NCI-H1105 (cell line): Measurements from ENCODE around the gene SYNE2.
"Not testable (repeated sequence)": the region's sequence is repeated elsewhere in the genome, so short reads cannot be mapped to it uniquely, and the experiment has no call there.

Experiments used
- DNase-seq: peaks from one replicate; lab custom pipeline; 2025; lab: John Stamatoyannopoulos, UW

The SYNE2 gene

GRCh38 chr14:64037869-64038745 lies 185.3 kb downstream of the SYNE2 start:
- not testable (repeated sequence) for DNase-seq

DNA sequence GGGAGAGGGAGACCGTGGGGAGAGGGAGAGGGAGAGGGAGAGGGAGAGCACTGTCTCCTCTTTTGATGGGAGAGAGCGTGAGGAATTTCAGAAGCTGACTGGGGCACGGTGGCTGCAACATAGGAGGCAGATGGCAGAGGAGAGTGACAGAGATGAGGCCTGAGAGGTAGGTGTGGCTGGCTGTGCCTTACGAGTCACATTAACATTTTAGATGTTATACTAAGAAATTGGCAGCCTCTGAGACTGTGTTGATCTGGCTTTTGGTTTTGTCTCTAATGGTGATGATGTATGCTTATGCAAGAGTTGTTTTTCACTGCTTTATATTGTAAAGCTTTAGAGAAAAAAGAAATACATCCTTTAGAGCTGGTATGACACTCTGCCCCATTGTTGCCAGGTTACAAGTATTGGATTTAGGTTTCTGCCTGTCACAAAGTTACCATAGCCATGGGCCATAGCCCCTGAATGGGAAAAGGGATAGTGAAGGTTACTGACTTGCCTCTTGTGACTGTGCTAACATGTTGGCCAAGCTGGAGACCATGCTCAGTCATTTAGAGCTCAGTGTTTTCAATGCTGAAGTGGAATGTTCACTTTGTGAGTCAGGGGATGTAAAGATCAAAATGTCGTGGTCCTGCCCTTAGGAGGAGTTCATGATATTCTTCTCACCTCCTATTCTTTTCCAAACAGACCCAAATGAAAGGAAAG lies 186.2 kb downstream of the SYNE2 start:
- no peak for DNase-seq

DNA sequence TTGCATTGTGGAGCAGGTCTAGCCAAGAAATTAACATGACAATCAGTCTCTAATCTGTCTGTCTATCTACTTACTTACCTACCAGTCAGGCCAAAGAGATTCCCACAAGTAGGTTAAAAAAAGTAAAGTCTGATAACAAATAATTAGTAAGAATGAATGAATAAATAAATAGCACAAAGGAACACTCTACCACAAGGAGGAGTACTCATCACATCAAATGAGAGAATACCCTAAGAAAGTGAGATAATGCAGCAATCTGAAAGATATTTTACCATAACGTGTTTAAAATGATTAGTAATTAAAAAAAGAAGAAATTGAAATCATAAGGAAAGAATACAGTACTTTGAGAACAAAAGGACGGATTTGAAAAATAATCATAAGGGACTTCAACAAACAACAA lies 187.2 kb downstream of the SYNE2 start:
- DNase-seq: no peak

DNA sequence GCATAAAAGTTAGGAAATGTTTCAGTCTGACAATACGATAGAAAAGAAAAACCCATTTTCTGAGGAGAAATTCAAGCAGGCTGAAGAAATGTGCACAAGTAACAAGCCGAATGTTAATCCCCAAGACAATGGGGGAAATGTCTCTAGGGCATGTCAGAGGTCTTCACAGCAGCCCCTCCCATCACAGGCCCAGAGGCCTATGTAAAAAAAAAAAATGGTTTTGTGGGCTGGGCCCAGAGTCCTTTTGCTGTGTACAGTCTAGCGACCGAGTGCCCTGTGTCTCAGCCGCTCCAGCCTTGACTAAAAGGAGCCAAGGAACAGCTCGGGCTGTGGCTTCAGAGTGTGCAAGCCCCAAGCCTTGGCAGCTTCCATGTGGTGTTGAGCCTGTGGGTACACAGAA lies 190.5 kb downstream of the SYNE2 start:
- not testable (repeated sequence) for DNase-seq

GRCh38 chr14:64045091-64045490 lies 192.3 kb downstream of the SYNE2 start:
- DNase-seq: no peak

DNA sequence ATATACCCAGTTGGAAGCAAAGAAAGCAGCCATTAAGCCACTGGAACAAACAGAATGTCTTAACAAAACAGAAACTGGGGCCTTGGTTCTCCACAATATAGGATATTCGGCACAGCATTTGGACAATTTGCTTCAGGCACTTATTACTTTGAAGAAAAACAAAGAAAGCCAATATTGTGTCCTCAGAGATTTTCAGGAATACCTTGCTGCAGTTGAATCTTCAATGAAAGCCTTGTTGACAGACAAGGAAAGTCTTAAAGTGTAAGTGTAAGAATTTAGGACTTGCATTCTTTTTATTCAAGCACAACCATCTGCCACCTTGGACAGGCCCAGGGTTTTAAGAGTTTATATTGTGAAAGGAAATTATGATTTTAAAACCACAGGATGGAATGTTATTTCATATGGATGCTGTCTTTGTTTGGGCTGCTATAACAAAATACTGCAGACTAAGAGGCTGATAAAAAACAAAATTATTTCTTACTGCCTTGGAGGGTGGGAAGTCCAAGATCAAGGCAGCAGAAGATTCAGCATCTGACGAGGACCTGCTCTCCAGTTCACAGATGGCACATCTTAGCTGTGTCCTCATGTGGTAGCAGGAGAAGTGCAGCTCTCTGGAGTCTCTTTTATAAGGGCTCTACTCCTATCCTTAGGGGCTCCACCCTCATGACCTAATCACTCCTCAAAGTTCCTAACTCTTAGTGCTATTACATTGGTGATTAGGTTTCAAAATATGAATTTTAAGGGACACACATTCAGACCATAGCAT lies 197.0 kb downstream of the SYNE2 start:
- DNase-seq: no peak

DNA sequence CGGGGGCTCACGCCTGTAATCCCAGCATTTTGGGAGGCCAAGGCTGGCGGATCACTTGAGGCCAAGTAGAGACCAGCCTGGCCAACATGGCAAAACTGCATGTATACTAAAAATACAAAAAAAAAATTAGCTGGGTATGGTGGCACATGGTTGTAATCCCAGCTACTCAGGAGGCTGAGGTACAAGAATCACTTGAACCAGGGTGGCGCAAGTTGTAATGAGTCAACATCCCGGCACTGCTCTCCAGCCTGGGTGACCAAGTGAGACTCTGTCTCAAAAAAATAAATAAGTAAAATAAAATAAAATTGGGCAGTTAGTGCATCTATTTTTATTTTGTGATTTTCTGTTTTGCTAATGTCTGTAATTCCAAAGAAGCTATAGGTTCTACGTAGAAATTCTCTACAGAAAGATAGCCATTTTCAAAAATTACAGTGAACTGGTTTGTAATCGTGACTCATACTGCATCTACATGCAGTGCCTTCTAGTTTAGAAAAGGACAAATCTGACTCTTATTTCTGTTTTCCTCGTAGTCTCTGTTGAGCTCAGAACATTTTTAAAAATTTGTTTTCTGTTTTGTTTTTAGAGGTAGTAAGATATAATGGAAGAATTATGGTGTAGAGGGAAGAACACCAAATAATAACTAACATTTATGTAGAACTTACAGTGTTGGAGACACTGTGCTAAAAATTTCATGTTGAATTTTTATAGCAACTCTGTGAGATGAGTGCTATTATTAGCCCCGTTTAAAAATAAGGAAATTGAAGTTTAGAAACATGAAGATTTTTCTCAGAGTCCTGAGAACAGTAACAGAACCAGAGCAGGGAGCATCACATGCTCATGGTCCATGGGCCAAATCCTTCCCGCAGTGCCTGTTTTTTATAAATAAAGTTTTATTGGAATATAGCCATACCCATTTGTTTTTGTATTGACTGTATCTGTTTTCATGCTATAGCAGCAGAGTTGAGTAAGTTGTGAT lies 201.2 kb downstream of the SYNE2 start:
- no peak for DNase-seq

- DNase-seq: no peak
These were observed 206.8 kb downstream of the SYNE2 start for GRCh38 chr14:64059454-64060198.

GRCh38 chr14:64060199-64060545 lies 207.4 kb downstream of the SYNE2 start:
- DNase-seq: no peak

DNA sequence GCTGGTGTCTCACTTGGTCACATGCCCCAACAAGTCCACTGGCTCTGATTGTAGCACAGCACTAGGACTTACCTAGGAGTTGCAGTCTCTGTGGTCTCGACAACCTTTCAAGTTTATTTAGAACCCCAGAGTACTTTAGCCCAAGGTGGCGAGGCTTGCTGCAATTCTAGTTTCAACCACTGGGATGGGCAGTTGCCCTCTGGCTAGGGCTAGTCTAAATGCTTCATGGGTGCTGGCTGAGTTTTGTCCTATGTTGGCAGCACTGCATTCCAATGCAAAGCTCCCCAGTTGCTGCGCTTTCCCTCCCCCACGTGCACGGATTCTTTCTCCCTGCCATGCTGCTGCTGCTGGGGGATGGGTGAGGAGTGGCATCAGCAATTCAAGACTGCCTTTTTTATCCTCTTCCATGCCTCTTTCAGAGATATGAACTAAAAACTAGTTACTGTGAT lies 207.9 kb downstream of the SYNE2 start:
- DNase-seq: no peak

- DNase-seq: no peak
These were observed 208.3 kb downstream of the SYNE2 start for GRCh38 chr14:64061115-64061514.

GRCh38 chr14:64061706-64062105 lies 208.9 kb downstream of the SYNE2 start:
- no peak for DNase-seq

- no peak for DNase-seq
These were observed 209.7 kb downstream of the SYNE2 start for GRCh38 chr14:64062381-64063115.

GRCh38 chr14:64064447-64064846 lies 211.6 kb downstream of the SYNE2 start:
- no peak for DNase-seq

DNA sequence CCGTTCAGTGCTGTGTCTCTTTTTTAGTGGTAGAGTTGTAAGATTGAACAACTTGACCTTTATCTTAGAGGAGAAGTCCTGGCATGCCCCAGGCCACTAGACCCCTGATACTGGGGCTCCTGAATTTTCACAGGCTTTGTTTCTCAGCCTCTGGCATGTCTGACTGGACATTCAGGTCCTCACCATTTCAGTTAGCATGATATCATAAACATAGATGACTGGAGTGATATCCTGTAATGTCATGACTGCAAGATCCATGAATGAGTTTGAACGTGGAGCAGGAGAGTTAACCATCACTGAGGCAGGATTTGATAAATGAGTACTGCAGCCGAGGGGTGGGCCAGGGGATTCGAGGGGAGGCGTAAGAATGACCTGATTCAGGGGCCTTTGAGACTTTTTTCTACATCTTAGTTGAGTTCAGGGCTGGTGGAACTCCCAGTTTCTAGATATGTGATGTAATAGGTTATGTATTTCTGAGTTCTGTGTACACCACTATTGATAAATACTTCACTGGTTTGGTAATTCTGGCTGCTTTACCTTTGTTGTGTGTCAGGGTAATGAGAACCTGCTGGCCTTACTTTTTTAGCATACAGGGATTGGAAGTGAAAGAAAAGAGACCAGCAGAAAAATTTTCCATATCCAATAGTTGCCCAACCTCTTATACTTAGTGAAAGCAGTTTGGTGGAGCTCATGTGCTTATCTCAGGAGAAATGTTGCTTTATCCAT lies 217.0 kb downstream of the SYNE2 start:
- no peak for DNase-seq

DNA sequence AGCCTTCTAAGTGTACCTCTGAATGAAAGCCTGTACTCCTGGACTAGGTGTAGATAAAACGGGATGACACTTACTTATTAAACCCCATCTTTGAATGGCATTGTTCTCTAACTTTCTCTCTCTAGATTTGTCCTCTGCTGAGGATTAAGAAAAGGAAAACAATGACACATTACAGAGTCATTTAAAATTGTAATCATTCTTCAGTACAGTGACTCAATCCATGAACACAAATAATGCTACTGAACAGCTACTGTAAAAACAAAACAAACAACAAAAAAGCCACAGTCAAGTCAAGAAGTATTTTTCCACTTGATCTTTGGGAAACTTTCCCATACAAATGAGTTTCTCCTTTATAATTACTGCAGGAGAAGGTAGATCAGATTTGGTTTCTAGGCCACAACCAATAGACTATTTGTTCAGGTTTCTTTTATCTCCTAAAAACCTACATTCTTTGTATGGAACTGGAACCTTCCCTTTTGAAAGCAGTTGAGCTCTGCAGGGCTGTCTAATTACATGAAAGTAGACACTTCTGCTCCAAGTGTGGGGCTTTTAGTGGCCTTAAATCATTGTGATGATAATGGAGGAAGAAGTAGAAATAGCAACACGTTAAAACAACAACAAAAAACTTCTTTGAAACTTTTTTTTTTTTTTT lies 222.3 kb downstream of the SYNE2 start:
- DNase-seq: no peak

GRCh38 chr14:64075613-64076005 lies 222.8 kb downstream of the SYNE2 start:
- no peak for DNase-seq

DNA sequence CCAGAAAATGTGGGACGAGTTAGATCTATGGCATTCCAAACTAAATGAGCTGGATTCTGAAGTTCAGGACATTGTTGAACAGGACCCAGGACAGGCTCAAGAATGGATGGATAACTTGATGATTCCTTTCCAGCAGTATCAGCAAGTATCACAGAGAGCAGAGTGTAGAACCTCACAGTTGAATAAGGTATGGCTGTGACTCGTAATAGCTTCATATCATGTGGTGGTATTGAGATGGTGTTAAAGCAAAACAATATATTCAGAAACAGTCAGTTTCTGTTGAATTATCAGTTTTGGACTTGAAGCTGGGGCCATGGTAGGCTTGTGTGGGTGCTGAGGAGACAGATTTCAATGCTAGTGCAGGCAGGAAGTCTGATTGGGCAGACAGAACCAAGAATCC lies 227.6 kb downstream of the SYNE2 start:
- no peak for DNase-seq
